Smooth muscle cell (in vitro differentiated cells): Measurements from ENCODE around the gene GCSAM. TPM values are rescaled to one million over a fixed set of nuclear protein-coding genes. Genes with fewer than 3 reads are reported as not detected.

Experiments used
- DNase-seq: peaks from one replicate; lab custom pipeline; 2025; ENCODE audit not compliant: unreplicated experiment; lab: John Stamatoyannopoulos, UW
- H2AFZ ChIP-seq: fragments of 200-600 bp; sonication (generic); 2 replicates; pipeline ENCODE4 v1.6.0; 2016; ENCODE audit warnings: antibody characterized with exemption, low read depth, mild to moderate bottlenecking
- H3F3A ChIP-seq: fragments of 200-600 bp; sonication (generic); 2 replicates; pipeline ENCODE4 v1.6.0; 2017; ENCODE audit warnings: antibody characterized with exemption, low read depth
- H3K27ac ChIP-seq: fragments of 200-600 bp; sonication (generic); 2 replicates; pipeline ENCODE4 v1.5.1; 2016; ENCODE audit warnings: low read depth, mild to moderate bottlenecking
- H3K27me3 ChIP-seq: fragments of 200-600 bp; sonication (generic); 2 replicates; pipeline ENCODE4 v1.6.1; 2016; ENCODE audit warnings: low read depth, mild to moderate bottlenecking
- H3K36me3 ChIP-seq: fragments of 200-600 bp; sonication (generic); 2 replicates; pipeline ENCODE4 v1.5.1; 2016; ENCODE audit warnings: low read depth
- H3K4me1 ChIP-seq: fragments of 200-600 bp; sonication (generic); 2 replicates; pipeline ENCODE4 v1.5.1; 2016; ENCODE audit warnings: low read depth
- H3K4me2 ChIP-seq: fragments of 200-600 bp; sonication (generic); 2 replicates; pipeline ENCODE4 v1.6.0; 2016; ENCODE audit warnings: mild to moderate bottlenecking
- H3K4me3 ChIP-seq: fragments of 200-600 bp; sonication (generic); 2 replicates; pipeline ENCODE4 v1.5.1; 2016; ENCODE audit warnings: mild to moderate bottlenecking
- H3K79me2 ChIP-seq: fragments of 200-600 bp; sonication (generic); 2 replicates; pipeline ENCODE4 v1.6.0; 2016; ENCODE audit warnings: low read depth, mild to moderate bottlenecking
- H3K9ac ChIP-seq: fragments of 200-600 bp; sonication (generic); 2 replicates; pipeline ENCODE4 v1.6.0; 2016; ENCODE audit warnings: low read depth
- H3K9me3 ChIP-seq: fragments of 200-600 bp; sonication (generic); replicated peaks from 2 replicates; pipeline ENCODE4 v1.5.1; 2016; ENCODE audit warnings: low read depth
- H4K20me1 ChIP-seq: fragments of 200-600 bp; sonication (generic); 2 replicates; pipeline ENCODE4 v1.6.0; 2016; ENCODE audit warnings: low read depth
- WGBS: methylation state at CpG from one replicate; pipeline ENCODE4 v1.1.7; 2016; ENCODE audit warnings: low lambda C conversion rate; 5-methylcytosine and 5-hydroxymethylcytosine counted together
- polyA plus RNA-seq: library from polyadenylated mRNA; unstranded; fragments of >200 nt; fragmentation: Nextera tagmentation; extraction: Ambion mirVana; gene quantifications from 2 replicates; pipeline ENCODE4 v1.2.1, GENCODE V29; 2016
- total RNA-seq: library from RNA; depleted of rRNA; stranded (reverse); fragments of >200 nt; gene quantifications from 2 replicates; pipeline ENCODE4 v1.2.3, GENCODE V29; 2014
- TF ChIP-seq, protein P1 (sequence below): fragments of 200-600 bp; sonication (generic); IDR thresholded peaks from 2 replicates; pipeline ENCODE4 v1.5.1; 2017; ENCODE audit warnings: borderline replicate concordance, mild to moderate bottlenecking, antibody characterized with exemption; ENCODE audit not compliant: insufficient read depth, poor library complexity, severe bottlenecking

Gene GCSAM
- total and polyA plus RNA-seq, 2 experiments from 2014 or later = 0.67 TPM; not detected in 1

DNA sequence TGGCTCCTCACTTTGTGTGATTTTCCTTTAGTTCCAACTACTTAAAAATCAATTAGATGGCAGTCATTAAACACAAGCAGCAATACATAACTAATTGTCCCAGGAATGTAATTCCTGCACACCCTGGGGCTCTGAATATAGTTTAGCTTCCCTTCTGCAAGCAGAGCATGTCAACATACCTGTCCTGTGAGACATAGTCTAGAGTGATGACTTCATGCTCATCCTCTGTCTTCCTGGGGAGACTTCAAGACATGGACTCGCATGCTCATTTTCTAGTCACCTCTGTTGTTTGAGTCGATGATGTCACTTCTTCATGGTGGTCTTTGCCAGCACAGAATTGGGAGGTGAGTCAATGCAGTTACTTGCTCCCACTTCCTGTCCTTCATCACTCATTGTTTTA, 31.1 kb downstream of the GCSAM start:
- no peak for DNase-seq
- no peaks in the 10 kb centered on the region for H3K27me3 ChIP-seq
- TF ChIP-seq, protein P1, sequence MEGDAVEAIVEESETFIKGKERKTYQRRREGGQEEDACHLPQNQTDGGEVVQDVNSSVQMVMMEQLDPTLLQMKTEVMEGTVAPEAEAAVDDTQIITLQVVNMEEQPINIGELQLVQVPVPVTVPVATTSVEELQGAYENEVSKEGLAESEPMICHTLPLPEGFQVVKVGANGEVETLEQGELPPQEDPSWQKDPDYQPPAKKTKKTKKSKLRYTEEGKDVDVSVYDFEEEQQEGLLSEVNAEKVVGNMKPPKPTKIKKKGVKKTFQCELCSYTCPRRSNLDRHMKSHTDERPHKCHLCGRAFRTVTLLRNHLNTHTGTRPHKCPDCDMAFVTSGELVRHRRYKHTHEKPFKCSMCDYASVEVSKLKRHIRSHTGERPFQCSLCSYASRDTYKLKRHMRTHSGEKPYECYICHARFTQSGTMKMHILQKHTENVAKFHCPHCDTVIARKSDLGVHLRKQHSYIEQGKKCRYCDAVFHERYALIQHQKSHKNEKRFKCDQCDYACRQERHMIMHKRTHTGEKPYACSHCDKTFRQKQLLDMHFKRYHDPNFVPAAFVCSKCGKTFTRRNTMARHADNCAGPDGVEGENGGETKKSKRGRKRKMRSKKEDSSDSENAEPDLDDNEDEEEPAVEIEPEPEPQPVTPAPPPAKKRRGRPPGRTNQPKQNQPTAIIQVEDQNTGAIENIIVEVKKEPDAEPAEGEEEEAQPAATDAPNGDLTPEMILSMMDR = no peak
- H3K9ac ChIP-seq = no peak overlapping the region
- peaks cover 2% of the 10 kb centered on the region for H3F3A ChIP-seq
- no peaks in the 10 kb centered on the region for H3K79me2 ChIP-seq
- no peaks in the 10 kb centered on the region for H3K36me3 ChIP-seq
- no peaks in the 10 kb centered on the region for H4K20me1 ChIP-seq
- H3K4me1 ChIP-seq = no peaks in the 10 kb centered on the region
- 61% methylated on average over 2 of the region's 2 CpGs for WGBS
- no peak overlapping the region for H2AFZ ChIP-seq
- H3K27ac ChIP-seq = peak overlapping the region; percentile 82
- no peaks in the 10 kb centered on the region for H3K9me3 ChIP-seq
- no peak overlapping the region for H3K4me2 ChIP-seq
- H3K4me3 ChIP-seq = no peak overlapping the region

DNA sequence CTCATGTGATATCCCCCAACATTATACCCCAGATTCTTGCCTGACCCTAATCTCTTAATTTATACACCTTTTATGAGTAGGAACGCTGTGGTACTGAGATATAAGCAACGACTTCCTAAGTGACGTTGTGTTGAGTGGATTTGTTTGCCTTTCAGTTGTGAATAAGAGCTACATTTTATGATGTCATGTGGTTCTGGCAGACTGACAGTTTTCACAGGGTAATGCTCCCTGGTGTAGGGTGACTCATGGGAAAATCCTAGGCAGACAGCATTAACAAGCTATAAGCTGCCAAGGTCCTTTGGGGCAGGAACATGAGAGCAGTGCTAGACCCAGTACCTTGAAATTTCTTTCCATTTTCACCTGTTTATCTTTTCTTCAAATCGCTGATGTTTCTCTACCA, 35.7 kb downstream of the GCSAM start:
- Histone ChIP-seq H3K9me3 (no peaks in the 10 kb centered on the region), H4K20me1 (no peaks in the 10 kb centered on the region), H3K9ac (peak overlapping the region; percentile 81), H3K4me3 (no peak overlapping the region), H3K4me1 (peaks cover 9% of the 10 kb centered on the region), H3K27me3 (no peaks in the 10 kb centered on the region), H3K27ac (peak overlapping the region; percentile 93), H3K79me2 (no peaks in the 10 kb centered on the region), H2AFZ (no peak overlapping the region), H3K36me3 (no peaks in the 10 kb centered on the region), H3K4me2 (peak overlapping the region; percentile 68), H3F3A (peaks cover 10% of the 10 kb centered on the region)
- peak; percentile 3 for DNase-seq
- 22% methylated on average over 4 of the region's 4 CpGs for WGBS
- TF ChIP-seq, protein P1 = no peak

DNA sequence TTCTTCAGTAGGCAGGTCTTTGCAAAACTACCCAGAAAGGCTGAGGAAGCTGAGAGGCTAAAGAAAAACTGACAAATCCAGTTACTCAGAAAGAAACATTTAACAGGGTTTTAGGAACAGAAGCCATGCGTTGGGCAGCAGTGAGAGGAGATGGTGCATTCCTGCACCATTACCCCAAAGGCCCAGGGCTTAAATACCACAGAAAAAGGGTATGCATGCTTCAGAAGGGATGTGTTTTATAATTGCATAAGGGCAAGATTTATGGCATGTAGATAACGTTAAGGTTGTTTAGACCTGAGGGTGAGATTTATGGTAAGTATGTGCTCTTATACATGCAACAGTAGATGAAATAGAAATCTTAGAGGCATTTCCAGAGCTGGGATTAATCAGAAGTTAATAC, 36.9 kb downstream of the GCSAM start:
- H3K4me2 ChIP-seq = no peak overlapping the region
- no peaks in the 10 kb centered on the region for H4K20me1 ChIP-seq
- H3K27me3 ChIP-seq = no peaks in the 10 kb centered on the region
- WGBS = 19% methylated on average over 2 of the region's 2 CpGs
- no peak for DNase-seq
- peak overlapping the region; percentile 93 for H3K27ac ChIP-seq
- no peak overlapping the region for H3K4me3 ChIP-seq
- peaks cover 10% of the 10 kb centered on the region for H3K4me1 ChIP-seq
- H3K79me2 ChIP-seq = no peaks in the 10 kb centered on the region
- peaks cover 10% of the 10 kb centered on the region for H3F3A ChIP-seq
- no peak overlapping the region for H2AFZ ChIP-seq
- TF ChIP-seq, protein P1 = no peak
- no peaks in the 10 kb centered on the region for H3K9me3 ChIP-seq
- H3K9ac ChIP-seq = no peak overlapping the region
- no peaks in the 10 kb centered on the region for H3K36me3 ChIP-seq

DNA sequence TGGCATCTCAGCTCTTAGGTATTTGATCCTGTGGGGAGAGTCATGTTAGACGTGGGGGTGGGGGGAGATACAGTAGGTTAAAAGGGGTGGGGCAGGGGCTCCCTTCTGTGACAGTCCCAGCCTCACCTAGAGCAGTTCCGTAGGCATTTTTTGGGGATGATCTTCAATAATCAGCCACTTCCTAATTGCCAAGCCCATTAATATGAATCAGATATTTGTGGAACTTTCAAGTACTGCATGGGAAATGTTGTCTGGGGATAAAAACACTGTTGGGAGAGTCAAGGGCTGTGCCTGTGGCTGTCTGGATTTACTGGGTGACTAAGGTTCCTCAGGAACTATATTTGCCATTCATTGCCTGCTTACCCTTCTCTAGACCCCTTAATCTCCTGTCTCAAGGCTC, 37.3 kb downstream of the GCSAM start:
- Histone ChIP-seq H3K27me3 (no peaks in the 10 kb centered on the region), H3K4me1 (peaks cover 10% of the 10 kb centered on the region), H3K27ac (peak overlapping the region; percentile 93), H3K4me3 (no peak overlapping the region), H4K20me1 (no peaks in the 10 kb centered on the region), H3K9ac (no peak overlapping the region), H3K79me2 (no peaks in the 10 kb centered on the region), H2AFZ (no peak overlapping the region), H3F3A (peaks cover 10% of the 10 kb centered on the region), H3K36me3 (no peaks in the 10 kb centered on the region), H3K4me2 (no peak overlapping the region), H3K9me3 (no peaks in the 10 kb centered on the region)
- WGBS = 44% methylated on average over 2 of the region's 2 CpGs
- TF ChIP-seq, protein P1 = no peak
- no peak for DNase-seq
